HEK293 (cell line): ENCODE data around the gene ZNF234.

Source experiments
- CTCF ChIA-PET: fragments of 350-600 bp; formaldehyde crosslinking; extraction: SDS; loops from one replicate; lab custom pipeline; 2021; ENCODE audit warnings: antibody characterized with exemption; lab: Yijun Ruan, JAX
- POLR2A ChIA-PET: fragments of 300-600 bp; formaldehyde crosslinking; extraction: SDS; loops from one replicate; lab custom pipeline; 2020; ENCODE audit warnings: antibody characterized with exemption, inconsistent platforms; lab: Yijun Ruan, JAX
- H3K27ac ChIP-seq: fragments of 200-500 bp; sonication (Bioruptor generic); 2 replicates; pipeline ENCODE4 v1.5.1; 2014; ENCODE audit warnings: low read depth, low read length, control low read depth, inconsistent platforms; ENCODE audit errors: extremely low read depth
- H3K36me3 ChIP-seq, 2 experiments: fragments of 200-500 bp in 1 of 2; sonication (Bioruptor generic) in 1 of 2; 1 replicate in 1 of 2; 2 replicates in 1 of 2; pipeline ENCODE4 v1.5.1; 2014 to 2017; ENCODE audit warnings: inconsistent platforms in 2 of 2, low read length in 2 of 2; ENCODE audit not compliant: control insufficient read depth in 2 of 2, insufficient read depth in 1 of 2
- H3K4me1 ChIP-seq: fragments of 200-500 bp; sonication (Bioruptor generic); 2 replicates; pipeline ENCODE4 v1.5.1; 2014; ENCODE audit warnings: mild to moderate bottlenecking, low read length, inconsistent platforms; ENCODE audit not compliant: control insufficient read depth, insufficient read depth
- H3K4me3 ChIP-seq: 2 replicates; pipeline ENCODE4 v1.5.1; 2011; ENCODE audit warnings: low read depth, mild to moderate bottlenecking, control low read depth, low read length, moderate library complexity
- H3K9me3 ChIP-seq: fragments of 200-500 bp; sonication (Bioruptor generic); 2 replicates; pipeline ENCODE4 v1.5.1; 2014; ENCODE audit warnings: low read depth, low read length, inconsistent platforms; ENCODE audit not compliant: control insufficient read depth, insufficient read depth
- BCL11A ChIP-seq: fragments of 450-650 bp; formaldehyde crosslinking; IDR thresholded peaks from 2 replicates; pipeline ENCODE4 v1.5.1; 2016; ENCODE audit warnings: low read depth, missing biosample characterization, missing genetic modification characterization
- GFI1B ChIP-seq: fragments of 450-650 bp; formaldehyde crosslinking; IDR thresholded peaks from 2 replicates; pipeline ENCODE4 v1.5.1; 2016; ENCODE audit warnings: missing biosample characterization, missing genetic modification characterization
- GLIS2 ChIP-seq: fragments of 450-650 bp; formaldehyde crosslinking; IDR thresholded peaks from 2 replicates; pipeline ENCODE4 v1.5.1; 2016; ENCODE audit warnings: missing biosample characterization, missing genetic modification characterization
- KLF8 ChIP-seq: fragments of 450-650 bp; formaldehyde crosslinking; IDR thresholded peaks from 2 replicates; pipeline ENCODE4 v1.5.1; 2016; ENCODE audit warnings: missing biosample characterization, missing genetic modification characterization
- MEIS1 ChIP-seq: sonication (generic); formaldehyde crosslinking; IDR thresholded peaks from 2 replicates; pipeline ENCODE4 v1.8.1; 2022; ENCODE audit warnings: missing genetic modification reagents, mild to moderate bottlenecking, borderline replicate concordance
- SP3 ChIP-seq: fragments of 450-650 bp; formaldehyde crosslinking; IDR thresholded peaks from 2 replicates; pipeline ENCODE4 v1.5.1; 2016; ENCODE audit warnings: missing biosample characterization, missing genetic modification characterization
- ZNF121 ChIP-seq: fragments of 450-650 bp; formaldehyde crosslinking; IDR thresholded peaks from 2 replicates; pipeline ENCODE4 v1.5.1; 2016; ENCODE audit warnings: missing biosample characterization, missing genetic modification characterization
- ZNF2 ChIP-seq: fragments of 450-650 bp; formaldehyde crosslinking; IDR thresholded peaks from 2 replicates; pipeline ENCODE4 v1.5.1; 2016; ENCODE audit warnings: missing biosample characterization, missing genetic modification characterization
- ZNF274 ChIP-seq, 2 experiments: fragments of 200-500 bp in 1 of 2; fragments of 450-650 bp in 1 of 2; sonication (Bioruptor generic) in 1 of 2; formaldehyde crosslinking in 1 of 2; IDR thresholded peaks; 2 replicates each; pipeline versions ENCODE4 v1.5.1 to v1.6.1; 2014 to 2016; ENCODE audit warnings: borderline replicate concordance in 1 of 2, inconsistent platforms in 1 of 2, low read length in 1 of 2, missing biosample characterization in 1 of 2, missing genetic modification characterization in 1 of 2
- ZNF629 ChIP-seq: fragments of 450-650 bp; formaldehyde crosslinking; IDR thresholded peaks from 2 replicates; pipeline ENCODE4 v1.5.1; 2017; ENCODE audit warnings: missing biosample characterization, missing genetic modification characterization
- ZNF701 ChIP-seq: fragments of 450-650 bp; formaldehyde crosslinking; IDR thresholded peaks from 2 replicates; pipeline ENCODE4 v1.5.1; 2016; ENCODE audit warnings: missing biosample characterization, missing genetic modification characterization
- ZNF747 ChIP-seq: fragments of 450-650 bp; formaldehyde crosslinking; IDR thresholded peaks from 2 replicates; pipeline ENCODE4 v1.5.1; 2016; ENCODE audit warnings: missing biosample characterization, missing genetic modification characterization
- ZNF777 ChIP-seq: fragments of 450-650 bp; formaldehyde crosslinking; IDR thresholded peaks from 2 replicates; pipeline ENCODE4 v1.5.1; 2017; ENCODE audit warnings: missing biosample characterization, missing genetic modification characterization, borderline replicate concordance
- ZNF785 ChIP-seq: fragments of 450-650 bp; formaldehyde crosslinking; IDR thresholded peaks from 2 replicates; pipeline ENCODE4 v1.5.1; 2016; ENCODE audit warnings: missing biosample characterization, missing genetic modification characterization
- TF ChIP-seq, protein P1 (sequence below): fragments of 450-650 bp; formaldehyde crosslinking; IDR thresholded peaks from 2 replicates; pipeline ENCODE4 v1.5.1; 2016; ENCODE audit warnings: missing biosample characterization, missing genetic modification characterization
- TF ChIP-seq, protein P2 (sequence below): fragments of 450-650 bp; formaldehyde crosslinking; IDR thresholded peaks from 2 replicates; pipeline ENCODE4 v1.5.1; 2016; ENCODE audit warnings: missing biosample characterization, missing genetic modification characterization
- TF ChIP-seq, protein P3 (sequence below): fragments of 450-650 bp; formaldehyde crosslinking; IDR thresholded peaks from 2 replicates; pipeline ENCODE4 v1.5.1; 2016; ENCODE audit warnings: missing biosample characterization, missing genetic modification characterization
- TF ChIP-seq, protein P4 (sequence below): fragments of 450-650 bp; formaldehyde crosslinking; IDR thresholded peaks from 2 replicates; pipeline ENCODE4 v1.5.1; 2016; ENCODE audit warnings: missing biosample characterization, missing genetic modification characterization, borderline replicate concordance

Gene ZNF234

DNA sequence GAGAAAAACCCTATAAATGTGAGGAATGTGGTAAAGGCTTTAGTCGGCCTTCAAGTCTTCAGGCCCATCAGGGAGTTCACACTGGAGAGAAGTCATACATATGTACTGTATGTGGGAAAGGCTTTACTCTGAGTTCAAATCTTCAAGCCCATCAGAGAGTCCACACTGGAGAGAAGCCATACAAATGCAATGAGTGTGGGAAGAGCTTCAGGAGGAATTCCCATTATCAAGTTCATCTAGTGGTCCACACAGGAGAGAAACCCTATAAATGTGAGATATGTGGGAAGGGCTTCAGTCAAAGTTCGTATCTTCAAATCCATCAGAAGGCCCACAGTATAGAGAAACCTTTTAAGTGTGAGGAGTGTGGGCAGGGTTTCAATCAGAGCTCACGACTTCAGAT lies 35.2 kb downstream of the ZNF234 start (continued):
- TF ChIP-seq ZNF701 (no peak), BCL11A (tag by site-specific recombination) (no peak), SP3 (tag by site-specific recombination) (no peak), GFI1B (no peak), ZNF274 (IDR thresholded peaks at IDR 0.05; ENCODE audit: low read length) (no peak), ZNF274 (tag by site-specific recombination; IDR thresholded peaks at IDR 0.05; ENCODE audit: borderline replicate concordance) (peak; percentile 75; the same call in 1 of the 2 replicates), KLF8 (tag by site-specific recombination) (no peak)
- TF ChIP-seq, protein P1, sequence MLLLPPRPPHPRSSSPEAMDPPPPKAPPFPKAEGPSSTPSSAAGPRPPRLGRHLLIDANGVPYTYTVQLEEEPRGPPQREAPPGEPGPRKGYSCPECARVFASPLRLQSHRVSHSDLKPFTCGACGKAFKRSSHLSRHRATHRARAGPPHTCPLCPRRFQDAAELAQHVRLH (tag by site-specific recombination): no peak

DNA sequence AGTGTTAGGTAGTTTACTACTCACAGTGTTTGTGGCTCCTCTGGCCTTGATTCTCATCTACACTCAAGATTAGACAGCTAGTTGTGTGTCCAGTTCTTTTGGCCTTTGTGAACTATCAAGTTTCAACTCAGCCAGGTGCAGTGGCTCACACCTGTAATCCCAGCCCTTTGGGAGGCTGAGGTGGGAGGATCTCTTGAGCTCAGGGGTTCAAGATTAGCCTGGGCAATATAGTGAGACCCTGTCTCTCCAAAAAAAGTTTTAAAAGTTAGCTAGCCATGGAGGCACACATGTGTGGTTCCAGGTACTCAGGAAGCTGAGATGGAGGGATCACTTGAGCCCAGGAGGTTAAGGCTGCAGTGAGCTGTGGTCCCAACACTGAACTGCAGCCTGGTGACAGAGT lies 39.6 kb downstream of the ZNF234 start:
- H3K27ac ChIP-seq: no peak overlapping the region
- peaks cover 72% of the 10 kb centered on the region for H3K9me3 ChIP-seq
- TF ChIP-seq ZNF121 (tag by site-specific recombination) (peak; percentile 94), ZNF747 (tag by site-specific recombination) (no peak), ZNF785 (tag by site-specific recombination) (no peak)
- TF ChIP-seq, protein P2, sequence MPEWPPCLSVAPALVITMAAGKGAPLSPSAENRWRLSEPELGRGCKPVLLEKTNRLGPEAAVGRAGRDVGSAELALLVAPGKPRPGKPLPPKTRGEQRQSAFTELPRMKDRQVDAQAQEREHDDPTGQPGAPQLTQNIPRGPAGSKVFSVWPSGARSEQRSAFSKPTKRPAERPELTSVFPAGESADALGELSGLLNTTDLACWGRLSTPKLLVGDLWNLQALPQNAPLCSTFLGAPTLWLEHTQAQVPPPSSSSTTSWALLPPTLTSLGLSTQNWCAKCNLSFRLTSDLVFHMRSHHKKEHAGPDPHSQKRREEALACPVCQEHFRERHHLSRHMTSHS (tag by site-specific recombination): no peak
- H3K36me3 ChIP-seq: peaks cover 15 to 55% of the 10 kb centered on the region in 2 experiments
- CTCF ChIA-PET: interaction anchor here (0.6 to 1.6 kb wide), 2 partner anchors 12 to 13 kb away, joined by 3 to 10 read pairs; no protein-coding TSS in a partner anchor
- H3K4me1 ChIP-seq: peaks cover 7% of the 10 kb centered on the region; the same call in 1 of the 2 replicates
- no peak overlapping the region for H3K4me3 ChIP-seq
- POLR2A ChIA-PET: interaction anchor here (1.1 to 2.9 kb wide), 5 partner anchors 12 to 31 kb away, joined by 3 to 18 read pairs (median 6); partner anchors contain the start of genes ZNF226 and ZNF227

DNA sequence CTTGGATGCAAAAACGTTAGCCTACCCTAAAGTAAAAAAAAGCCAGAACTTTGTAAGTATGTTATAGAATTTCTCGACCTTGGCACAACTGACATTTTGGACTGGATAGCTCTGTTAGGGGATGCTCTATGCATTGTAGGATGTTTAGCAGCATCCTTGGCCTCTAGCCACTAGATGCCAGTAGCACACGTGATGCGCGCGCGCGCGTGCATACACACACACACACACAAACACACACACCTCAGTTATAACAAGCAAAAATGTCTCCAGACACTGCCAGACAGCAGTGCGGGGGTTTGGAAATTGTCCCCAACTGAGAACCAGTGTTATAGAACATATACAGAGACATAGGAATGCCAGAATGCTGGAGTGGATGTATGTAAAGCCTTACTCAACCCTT lies 40.8 kb downstream of the ZNF234 start:
- POLR2A ChIA-PET: interaction anchor here (1.3 to 2.9 kb wide), 2 partner anchors 14 to 30 kb away, joined by 3 to 18 read pairs; partner anchors contain the start of gene ZNF227
- peaks cover 65% of the 10 kb centered on the region for H3K9me3 ChIP-seq
- no peak for TF ChIP-seq MEIS1 (CRISPR knock-in tag)
- TF ChIP-seq ZNF629 (tag by site-specific recombination): no peak
- TF ChIP-seq, protein P3, sequence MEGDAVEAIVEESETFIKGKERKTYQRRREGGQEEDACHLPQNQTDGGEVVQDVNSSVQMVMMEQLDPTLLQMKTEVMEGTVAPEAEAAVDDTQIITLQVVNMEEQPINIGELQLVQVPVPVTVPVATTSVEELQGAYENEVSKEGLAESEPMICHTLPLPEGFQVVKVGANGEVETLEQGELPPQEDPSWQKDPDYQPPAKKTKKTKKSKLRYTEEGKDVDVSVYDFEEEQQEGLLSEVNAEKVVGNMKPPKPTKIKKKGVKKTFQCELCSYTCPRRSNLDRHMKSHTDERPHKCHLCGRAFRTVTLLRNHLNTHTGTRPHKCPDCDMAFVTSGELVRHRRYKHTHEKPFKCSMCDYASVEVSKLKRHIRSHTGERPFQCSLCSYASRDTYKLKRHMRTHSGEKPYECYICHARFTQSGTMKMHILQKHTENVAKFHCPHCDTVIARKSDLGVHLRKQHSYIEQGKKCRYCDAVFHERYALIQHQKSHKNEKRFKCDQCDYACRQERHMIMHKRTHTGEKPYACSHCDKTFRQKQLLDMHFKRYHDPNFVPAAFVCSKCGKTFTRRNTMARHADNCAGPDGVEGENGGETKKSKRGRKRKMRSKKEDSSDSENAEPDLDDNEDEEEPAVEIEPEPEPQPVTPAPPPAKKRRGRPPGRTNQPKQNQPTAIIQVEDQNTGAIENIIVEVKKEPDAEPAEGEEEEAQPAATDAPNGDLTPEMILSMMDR (tag by site-specific recombination): peak; percentile 36
- peak; percentile 78 for TF ChIP-seq ZNF2 (tag by site-specific recombination)
- TF ChIP-seq, all 188 proteins: peak for 2
- Histone ChIP-seq H3K36me3 (peaks cover 4 to 51% of the 10 kb centered on the region in 2 experiments), H3K4me3 (no peak overlapping the region), H3K4me1 (peaks cover 7% of the 10 kb centered on the region; the same call in 1 of the 2 replicates), H3K27ac (peak overlapping the region; percentile 26; the same call in 1 of the 2 replicates)
- CTCF ChIA-PET: interaction anchor here (0.6 to 1.6 kb wide), 2 partner anchors 11 to 37 kb away, joined by 3 to 10 read pairs; no protein-coding TSS in a partner anchor

DNA sequence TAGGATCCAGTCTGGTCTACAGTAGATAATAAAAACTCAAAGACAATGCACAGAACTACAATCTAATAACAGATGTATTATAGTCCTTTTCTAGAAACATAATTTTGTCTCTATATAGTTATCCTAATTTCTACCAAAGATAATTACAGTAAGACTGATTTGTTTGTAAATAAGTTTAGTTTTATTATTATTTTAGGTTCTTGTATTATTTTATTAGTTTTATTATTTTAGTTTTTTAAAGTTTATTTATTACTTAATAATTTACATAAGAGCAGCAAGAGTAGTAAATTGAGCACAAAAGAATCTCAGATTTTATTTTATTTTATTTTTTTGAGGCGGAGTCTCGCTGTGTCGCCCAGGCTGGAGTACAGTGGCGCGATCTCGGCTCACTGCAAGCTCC lies 48.7 kb downstream of the ZNF234 start:
- ChIA-PET CTCF (no interaction called here), POLR2A (no interaction called here)
- Histone ChIP-seq H3K4me1 (peaks cover 13% of the 10 kb centered on the region; the same call in 1 of the 2 replicates), H3K9me3 (peaks cover 57% of the 10 kb centered on the region), H3K27ac (no peak overlapping the region), H3K4me3 (no peak overlapping the region), H3K36me3 (peaks cover 0 to 69% of the 10 kb centered on the region in 2 experiments; a peak in 2 of 3 replicates)
- TF ChIP-seq ZNF777 (tag by site-specific recombination): 0 out of 2 replicates have a peak, but pooled peaks have one; percentile 53
- no peak for TF ChIP-seq GLIS2
- TF ChIP-seq, protein P4, sequence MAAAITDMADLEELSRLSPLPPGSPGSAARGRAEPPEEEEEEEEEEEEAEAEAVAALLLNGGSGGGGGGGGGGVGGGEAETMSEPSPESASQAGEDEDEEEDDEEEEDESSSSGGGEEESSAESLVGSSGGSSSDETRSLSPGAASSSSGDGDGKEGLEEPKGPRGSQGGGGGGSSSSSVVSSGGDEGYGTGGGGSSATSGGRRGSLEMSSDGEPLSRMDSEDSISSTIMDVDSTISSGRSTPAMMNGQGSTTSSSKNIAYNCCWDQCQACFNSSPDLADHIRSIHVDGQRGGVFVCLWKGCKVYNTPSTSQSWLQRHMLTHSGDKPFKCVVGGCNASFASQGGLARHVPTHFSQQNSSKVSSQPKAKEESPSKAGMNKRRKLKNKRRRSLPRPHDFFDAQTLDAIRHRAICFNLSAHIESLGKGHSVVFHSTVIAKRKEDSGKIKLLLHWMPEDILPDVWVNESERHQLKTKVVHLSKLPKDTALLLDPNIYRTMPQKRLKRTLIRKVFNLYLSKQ (tag by site-specific recombination): peak; percentile 61; the same call in 1 of the 2 replicates
